ENCODE data around the gene AIPL1.

AIPL1 gene

GRCh38 chr17:6380915-6381438, 53.9 kb downstream of the AIPL1 start:
- Histone ChIP-seq H3K79me2 (ENCODE audit: control insufficient read depth, low read length) (no peaks in the 10 kb centered on the region), H3K4me2 (ENCODE audit: low read length) (no peak overlapping the region), H3K4me3 (ENCODE audit: low read length) (no peak overlapping the region), H4K20me1 (ENCODE audit: control insufficient read depth, insufficient read depth, low read depth, low read length) (no peaks in the 10 kb centered on the region; the same call in 1 of the 2 replicates), H3K4me1 (ENCODE audit: control insufficient read depth, low read length) (no peaks in the 10 kb centered on the region), H3K9me2 (replicated peaks; ENCODE audit: control insufficient read depth, low read length) (no peaks in the 10 kb centered on the region), H3K27ac (ENCODE audit: low read depth, low read length) (no peak overlapping the region), H3K9me3 (ENCODE audit: control insufficient read depth, insufficient read depth, low read length) (no peaks in the 10 kb centered on the region), H3K27me3 (ENCODE audit: control insufficient read depth, low read length) (no peaks in the 10 kb centered on the region), H3F3A (ENCODE audit: control insufficient read depth, insufficient read depth) (no peaks in the 10 kb centered on the region), H3K36me3 (ENCODE audit: control insufficient read depth, low read length) (no peaks in the 10 kb centered on the region)
- no peak for TF ChIP-seq EZH2phosphoT487 (IDR thresholded peaks at IDR 0.05; ENCODE audit: borderline replicate concordance, low read length)
- TF ChIP-seq, protein P1, sequence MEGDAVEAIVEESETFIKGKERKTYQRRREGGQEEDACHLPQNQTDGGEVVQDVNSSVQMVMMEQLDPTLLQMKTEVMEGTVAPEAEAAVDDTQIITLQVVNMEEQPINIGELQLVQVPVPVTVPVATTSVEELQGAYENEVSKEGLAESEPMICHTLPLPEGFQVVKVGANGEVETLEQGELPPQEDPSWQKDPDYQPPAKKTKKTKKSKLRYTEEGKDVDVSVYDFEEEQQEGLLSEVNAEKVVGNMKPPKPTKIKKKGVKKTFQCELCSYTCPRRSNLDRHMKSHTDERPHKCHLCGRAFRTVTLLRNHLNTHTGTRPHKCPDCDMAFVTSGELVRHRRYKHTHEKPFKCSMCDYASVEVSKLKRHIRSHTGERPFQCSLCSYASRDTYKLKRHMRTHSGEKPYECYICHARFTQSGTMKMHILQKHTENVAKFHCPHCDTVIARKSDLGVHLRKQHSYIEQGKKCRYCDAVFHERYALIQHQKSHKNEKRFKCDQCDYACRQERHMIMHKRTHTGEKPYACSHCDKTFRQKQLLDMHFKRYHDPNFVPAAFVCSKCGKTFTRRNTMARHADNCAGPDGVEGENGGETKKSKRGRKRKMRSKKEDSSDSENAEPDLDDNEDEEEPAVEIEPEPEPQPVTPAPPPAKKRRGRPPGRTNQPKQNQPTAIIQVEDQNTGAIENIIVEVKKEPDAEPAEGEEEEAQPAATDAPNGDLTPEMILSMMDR (IDR thresholded peaks at IDR 0.05; ENCODE audit: low read depth, low read length, poor library complexity, severe bottlenecking): no peak

GRCh38 chr17:6377906-6378305, 57.0 kb downstream of the AIPL1 start:
- H3K27ac ChIP-seq (ENCODE audit: low read depth, low read length): no peak overlapping the region
- TF ChIP-seq EZH2phosphoT487 (IDR thresholded peaks at IDR 0.05; ENCODE audit: borderline replicate concordance, low read length): no peak
- TF ChIP-seq, protein P1 (IDR thresholded peaks at IDR 0.05; ENCODE audit: low read depth, low read length, poor library complexity, severe bottlenecking): no peak
- no peak overlapping the region for H3K4me3 ChIP-seq (ENCODE audit: low read length)
- no peaks in the 10 kb centered on the region for H3K79me2 ChIP-seq (ENCODE audit: control insufficient read depth, low read length)
- H3K9me2 ChIP-seq (replicated peaks; ENCODE audit: control insufficient read depth, low read length): no peaks in the 10 kb centered on the region
- no peaks in the 10 kb centered on the region for H3K27me3 ChIP-seq (ENCODE audit: control insufficient read depth, low read length)
- no peaks in the 10 kb centered on the region for H3K36me3 ChIP-seq (ENCODE audit: control insufficient read depth, low read length)
- H4K20me1 ChIP-seq (ENCODE audit: control insufficient read depth, insufficient read depth, low read depth, low read length): no peaks in the 10 kb centered on the region; the same call in 1 of the 2 replicates
- H3K4me2 ChIP-seq (ENCODE audit: low read length): no peak overlapping the region
- no peaks in the 10 kb centered on the region for H3F3A ChIP-seq (ENCODE audit: control insufficient read depth, insufficient read depth)
- H3K9me3 ChIP-seq (ENCODE audit: control insufficient read depth, insufficient read depth, low read length): no peaks in the 10 kb centered on the region
- H3K4me1 ChIP-seq (ENCODE audit: control insufficient read depth, low read length): peaks cover 5% of the 10 kb centered on the region

DNA sequence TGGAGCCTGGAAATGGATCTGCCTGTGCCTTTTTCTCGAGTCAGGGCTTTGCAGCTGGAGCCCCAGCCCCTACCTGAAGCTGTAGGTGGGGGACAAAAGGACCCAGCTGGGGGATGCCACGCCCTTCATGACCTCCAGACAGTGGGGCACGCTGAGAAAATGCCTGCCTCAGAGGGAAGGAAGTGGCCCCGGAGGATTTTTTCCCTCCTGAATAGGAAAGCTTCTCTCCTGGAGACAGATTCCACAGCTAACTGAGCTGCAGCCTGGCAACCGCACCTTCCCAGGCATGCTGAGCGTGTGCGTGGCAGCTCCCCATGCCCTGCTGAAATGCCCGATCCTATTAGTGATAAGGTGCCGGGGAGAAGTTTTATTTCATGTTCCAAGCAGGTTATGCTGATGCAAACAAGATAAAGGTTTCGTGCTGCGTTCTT, 58.0 kb downstream of the AIPL1 start:
- no peak for TF ChIP-seq EZH2phosphoT487 (IDR thresholded peaks at IDR 0.05; ENCODE audit: borderline replicate concordance, low read length)
- TF ChIP-seq, protein P1 (IDR thresholded peaks at IDR 0.05; ENCODE audit: low read depth, low read length, poor library complexity, severe bottlenecking): no peak
- no peaks in the 10 kb centered on the region for H3K79me2 ChIP-seq (ENCODE audit: control insufficient read depth, low read length)
- no peak overlapping the region for H3K4me2 ChIP-seq (ENCODE audit: low read length)
- H3F3A ChIP-seq (ENCODE audit: control insufficient read depth, insufficient read depth): no peaks in the 10 kb centered on the region
- no peaks in the 10 kb centered on the region for H3K9me3 ChIP-seq (ENCODE audit: control insufficient read depth, insufficient read depth, low read length)
- H4K20me1 ChIP-seq (ENCODE audit: control insufficient read depth, insufficient read depth, low read depth, low read length): no peaks in the 10 kb centered on the region; the same call in 1 of the 2 replicates
- H3K36me3 ChIP-seq (ENCODE audit: control insufficient read depth, low read length): no peaks in the 10 kb centered on the region
- peaks cover 5% of the 10 kb centered on the region for H3K4me1 ChIP-seq (ENCODE audit: control insufficient read depth, low read length)
- no peak overlapping the region for H3K27ac ChIP-seq (ENCODE audit: low read depth, low read length)
- no peaks in the 10 kb centered on the region for H3K27me3 ChIP-seq (ENCODE audit: control insufficient read depth, low read length)
- H3K4me3 ChIP-seq (ENCODE audit: low read length): no peak overlapping the region
- H3K9me2 ChIP-seq (replicated peaks; ENCODE audit: control insufficient read depth, low read length): no peaks in the 10 kb centered on the region

Data from DOHH2 (cell line).